Mucosa of descending colon (tissue), 3 donors: ENCODE data around the gene TPSG1. TPM values are rescaled to one million over a fixed set of nuclear protein-coding genes. Genes with fewer than 3 reads are reported as not detected.

Experiments
- ATAC-seq: fragments of 200-7000 bp; cut with Tn5 transposase; one replicate; pipeline ENCODE4 v1.9.1; 2020; ENCODE audit warnings: mild to moderate bottlenecking, moderate library complexity
- DNase-seq, 3 donors: peaks; one replicate each; pipeline ENCODE4 v3.0.0-alpha.2; 2020
- H3K36me3 ChIP-seq: fragments of 200-600 bp; one replicate; pipeline ENCODE4 v1.8.0; 2021; ENCODE audit warnings: low read depth, mild to moderate bottlenecking
- H3K4me1 ChIP-seq: fragments of 200-600 bp; one replicate; pipeline ENCODE4 v1.8.0; 2021; ENCODE audit warnings: low read depth, mild to moderate bottlenecking
- H3K4me3 ChIP-seq: fragments of 200-600 bp; one replicate; pipeline ENCODE4 v1.8.0; 2021; ENCODE audit warnings: mild to moderate bottlenecking
- H3K9me3 ChIP-seq: fragments of 200-600 bp; one replicate; pipeline ENCODE4 v1.8.0; 2021; ENCODE audit warnings: mild to moderate bottlenecking
- CTCF ChIP-seq: fragments of 200-600 bp; IDR thresholded peaks from one replicate; pipeline ENCODE4 v1.8.0; 2022; ENCODE audit warnings: antibody characterized with exemption, mild to moderate bottlenecking
- intact Hi-C, 2 donors: fragments of 100-400 bp; cut with DNase I in 1 of 2; cut with micrococcal nuclease in 1 of 2; formaldehyde crosslinking; loops; one replicate each; pipeline versions ENCODE4 v1.11.0 to v1.11.1; 2022; cut with DNase I, micrococcal nuclease
- total RNA-seq, 3 donors: library from RNA; stranded (reverse); fragmentation: NEBNext Ultra II Directional in 2 of 3; extraction: Animal tissue kit (Norgen Biotek cat#: 25700) in 2 of 3; gene quantifications; one replicate each; pipeline versions ENCODE4 v1.2.1 to v1.2.4, GENCODE V29; 2021 to 2023
- donor health status: DM: no; HTN: no; CAD: no; lungs with moderate emphysema.
- donor health status: DM: no; HTN: no; CAD: no.
- donor health status: DM: no; HTN: yes; CAD: no.

Gene TPSG1
- total RNA-seq, 3 donors from 2014 or later = 23.3 to 61.3 (median 53.7) TPM

- intact Hi-C loops = no loop called here
- ATAC-seq (no peak), DNase-seq (no peak)
- no peaks in the 10 kb centered on the region for H3K36me3 ChIP-seq
- peaks cover 5% of the 10 kb centered on the region for H3K4me1 ChIP-seq
- H3K9me3 ChIP-seq = no peaks in the 10 kb centered on the region
- TF ChIP-seq CTCF = no peak
- no peak overlapping the region for H3K4me3 ChIP-seq
These were observed 46.7 kb downstream of the TPSG1 start for GRCh38 chr16:1178295-1178910.

GRCh38 chr16:1177750-1178149 is 47.3 kb downstream of the TPSG1 start:
- DNase-seq (no peak), ATAC-seq (no peak)
- H3K36me3 ChIP-seq = no peaks in the 10 kb centered on the region
- intact Hi-C loops = no loop called here
- H3K9me3 ChIP-seq = no peaks in the 10 kb centered on the region
- peaks cover 5% of the 10 kb centered on the region for H3K4me1 ChIP-seq
- H3K4me3 ChIP-seq = no peak overlapping the region
- TF ChIP-seq CTCF = no peak

GRCh38 chr16:1177053-1177452 is 48.0 kb downstream of the TPSG1 start:
- H3K9me3 ChIP-seq = no peaks in the 10 kb centered on the region
- H3K36me3 ChIP-seq = no peaks in the 10 kb centered on the region
- H3K4me1 ChIP-seq = peaks cover 5% of the 10 kb centered on the region
- ATAC-seq (no peak), DNase-seq (no peak)
- intact Hi-C loops = no loop called here
- TF ChIP-seq CTCF = no peak
- no peak overlapping the region for H3K4me3 ChIP-seq

GRCh38 chr16:1176280-1176897 is 48.7 kb downstream of the TPSG1 start:
- DNase-seq = no peak
- intact Hi-C loops = no loop called here
- H3K36me3 ChIP-seq = no peaks in the 10 kb centered on the region
- H3K9me3 ChIP-seq = no peaks in the 10 kb centered on the region
- no peak for TF ChIP-seq CTCF
- no peak overlapping the region for H3K4me3 ChIP-seq
- H3K4me1 ChIP-seq = peaks cover 5% of the 10 kb centered on the region
- ATAC-seq = no peak

GRCh38 chr16:1175566-1176279 is 49.3 kb downstream of the TPSG1 start:
- intact Hi-C loops = no loop called here
- no peak for ATAC-seq

More at GRCh38 chr16:1175566-1176279, 49.3 kb downstream of the TPSG1 start:
- no peaks in the 10 kb centered on the region for H3K9me3 ChIP-seq
- no peak for DNase-seq
- H3K4me3 ChIP-seq = no peak overlapping the region
- no peaks in the 10 kb centered on the region for H3K36me3 ChIP-seq
- TF ChIP-seq CTCF = no peak
- H3K4me1 ChIP-seq = no peaks in the 10 kb centered on the region
